HEK293T (cell line): Measurements from ENCODE around the gene RNF217.

Source experiments
- CTCF ChIA-PET: fragments of 350-600 bp; formaldehyde crosslinking; extraction: SDS; loops from one replicate; lab custom pipeline; 2021; ENCODE audit warnings: antibody characterized with exemption, inconsistent platforms; lab: Yijun Ruan, JAX
- POLR2A ChIA-PET: fragments of 350-600 bp; formaldehyde crosslinking; extraction: SDS; loops from one replicate; lab custom pipeline; 2020; ENCODE audit warnings: antibody characterized with exemption, inconsistent platforms; lab: Yijun Ruan, JAX
- DNase-seq: peaks from one replicate; pipeline ENCODE4 v3.0.0; 2012; ENCODE audit warnings: mixed read lengths; ENCODE audit errors: extremely low spot score
- ARNT ChIP-seq: fragments of 450-650 bp; IDR thresholded peaks from 2 replicates; pipeline ENCODE4 v1.6.1; 2017; ENCODE audit warnings: mild to moderate bottlenecking
- BHLHE40 ChIP-seq: fragments of 450-650 bp; IDR thresholded peaks from 2 replicates; pipeline ENCODE4 v1.6.1; 2016; ENCODE audit warnings: mild to moderate bottlenecking, moderate library complexity, borderline replicate concordance
- CTBP1 ChIP-seq: fragments of 450-650 bp; IDR thresholded peaks from 2 replicates; pipeline ENCODE4 v1.6.1; 2016; ENCODE audit warnings: borderline replicate concordance
- ELF4 ChIP-seq: fragments of 450-650 bp; IDR thresholded peaks from 2 replicates; pipeline ENCODE4 v1.6.1; 2017; ENCODE audit warnings: antibody characterized with exemption
- FOXA1 ChIP-seq: fragments of 450-650 bp; IDR thresholded peaks from 2 replicates; pipeline ENCODE4 v1.6.1; 2016; ENCODE audit warnings: mild to moderate bottlenecking
- FOXK2 ChIP-seq: fragments of 450-650 bp; IDR thresholded peaks from 2 replicates; pipeline ENCODE4 v1.6.1; 2016; ENCODE audit warnings: mild to moderate bottlenecking
- FOXM1 ChIP-seq: fragments of 450-650 bp; IDR thresholded peaks from 2 replicates; pipeline ENCODE4 v1.6.1; 2017; ENCODE audit warnings: mild to moderate bottlenecking, borderline replicate concordance
- HDGF ChIP-seq: fragments of 450-650 bp; IDR thresholded peaks from 2 replicates; pipeline ENCODE4 v1.6.1; 2017; ENCODE audit warnings: antibody characterized with exemption, borderline replicate concordance
- L3MBTL2 ChIP-seq: fragments of 450-650 bp; conservative IDR thresholded peaks from 2 replicates; pipeline ENCODE4 v1.6.1; 2016; ENCODE audit warnings: mild to moderate bottlenecking
- LEF1 ChIP-seq: fragments of 450-650 bp; IDR thresholded peaks from 2 replicates; pipeline ENCODE4 v1.6.1; 2017; ENCODE audit warnings: mild to moderate bottlenecking, borderline replicate concordance
- NFRKB ChIP-seq: fragments of 450-650 bp; IDR thresholded peaks from 2 replicates; pipeline ENCODE4 v1.6.1; 2016; ENCODE audit warnings: mild to moderate bottlenecking, moderate library complexity
- SP1 ChIP-seq: fragments of 450-650 bp; IDR thresholded peaks from 2 replicates; pipeline ENCODE4 v1.6.1; 2017
- SUZ12 ChIP-seq: fragments of 450-650 bp; IDR thresholded peaks from 2 replicates; pipeline ENCODE4 v1.6.1; 2016; ENCODE audit warnings: mild to moderate bottlenecking
- TARDBP ChIP-seq: fragments of 450-650 bp; IDR thresholded peaks from 2 replicates; pipeline ENCODE4 v1.6.1; 2016
- ZNF384 ChIP-seq: fragments of 450-650 bp; IDR thresholded peaks from 2 replicates; pipeline ENCODE4 v1.6.1; 2016
- TF ChIP-seq, protein P1 (sequence below): fragments of 450-650 bp; IDR thresholded peaks from 2 replicates; pipeline ENCODE4 v1.6.1; 2016

RNF217 gene

DNA sequence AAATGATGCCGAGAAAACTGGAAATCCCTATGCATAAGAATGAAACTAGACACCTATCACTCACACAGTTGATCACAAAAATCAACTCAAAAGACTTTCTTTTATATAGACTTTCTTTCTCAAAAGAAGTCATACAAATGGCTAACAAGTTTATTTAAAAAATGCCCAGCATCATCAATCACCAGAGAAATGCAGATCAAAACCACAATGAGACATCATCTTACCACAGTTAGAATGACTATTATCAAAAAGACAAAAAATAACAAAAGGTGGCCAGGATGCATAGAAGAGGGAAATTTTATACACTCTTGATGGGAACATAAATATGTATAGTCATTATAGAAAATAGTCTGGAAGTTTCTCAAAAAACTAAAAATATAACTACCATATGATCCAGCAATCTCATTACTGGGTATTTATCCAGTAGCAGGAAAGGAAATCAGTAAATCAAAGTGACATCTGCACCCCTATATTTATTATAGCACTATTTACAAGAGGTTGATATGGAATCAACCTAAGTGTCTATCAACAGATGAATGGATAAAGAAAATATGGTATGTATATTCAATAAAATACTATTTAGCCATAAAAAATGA, 3.4 kb upstream of the RNF217 start:
- TF ChIP-seq, protein P1, sequence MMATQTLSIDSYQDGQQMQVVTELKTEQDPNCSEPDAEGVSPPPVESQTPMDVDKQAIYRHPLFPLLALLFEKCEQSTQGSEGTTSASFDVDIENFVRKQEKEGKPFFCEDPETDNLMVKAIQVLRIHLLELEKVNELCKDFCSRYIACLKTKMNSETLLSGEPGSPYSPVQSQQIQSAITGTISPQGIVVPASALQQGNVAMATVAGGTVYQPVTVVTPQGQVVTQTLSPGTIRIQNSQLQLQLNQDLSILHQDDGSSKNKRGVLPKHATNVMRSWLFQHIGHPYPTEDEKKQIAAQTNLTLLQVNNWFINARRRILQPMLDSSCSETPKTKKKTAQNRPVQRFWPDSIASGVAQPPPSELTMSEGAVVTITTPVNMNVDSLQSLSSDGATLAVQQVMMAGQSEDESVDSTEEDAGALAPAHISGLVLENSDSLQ: no peak
- no peak for TF ChIP-seq SUZ12
- no peak for TF ChIP-seq TARDBP
- no peak for TF ChIP-seq ZNF384
- no peak for TF ChIP-seq L3MBTL2
- TF ChIP-seq SP1: no peak
- TF ChIP-seq CTBP1: no peak
- TF ChIP-seq HDGF: no peak
- TF ChIP-seq FOXK2: no peak
- TF ChIP-seq ARNT: no peak
- no peak for TF ChIP-seq FOXM1
- no peak for TF ChIP-seq LEF1
- no peak for TF ChIP-seq ELF4
- no peak for TF ChIP-seq NFRKB
- TF ChIP-seq BHLHE40: no peak
- no peak for TF ChIP-seq FOXA1

DNA sequence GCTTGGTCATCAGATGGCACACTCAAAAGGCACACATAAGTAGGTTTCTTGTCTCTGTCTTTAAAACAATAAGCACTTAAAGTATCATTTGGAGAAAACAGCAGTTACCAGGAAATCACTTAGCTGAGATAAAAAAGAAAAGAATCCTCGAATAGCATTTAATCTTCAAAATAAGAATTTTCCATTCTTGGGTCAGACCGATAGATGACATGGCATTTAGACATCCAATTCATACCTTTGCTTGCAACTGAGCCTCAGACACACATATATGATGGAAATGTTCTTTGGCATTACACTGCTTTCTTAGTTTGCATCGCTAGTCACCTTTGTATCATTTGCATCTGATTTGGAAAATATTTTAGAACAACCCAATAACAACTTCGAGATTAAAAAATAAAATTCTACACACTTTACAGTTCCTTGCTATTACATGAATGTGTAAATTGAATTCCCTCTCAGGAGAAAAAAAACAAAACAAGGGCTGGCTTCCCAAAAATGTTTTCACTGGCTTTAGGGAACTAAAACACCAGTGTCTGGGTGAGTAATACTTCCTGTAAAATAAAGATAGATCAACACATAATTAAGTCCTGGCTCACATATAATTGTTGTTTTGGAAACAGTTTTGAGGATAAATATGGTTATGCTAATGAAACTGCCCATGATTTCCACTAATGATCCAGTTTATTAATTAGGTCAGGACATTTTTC, 1.3 kb upstream of the RNF217 start:
- no peak for DNase-seq
- ChIA-PET CTCF (interaction anchor here (0.8 to 1.0 kb wide), 2 partner anchors 90 to 152 kb away, joined by 3 read pairs; no protein-coding TSS in a partner anchor), POLR2A (interaction anchor here (0.6 to 1.0 kb wide), 5 partner anchors 9 to 108 kb away, joined by 3 to 5 read pairs (median 4); no protein-coding TSS in a partner anchor)
- no peak for TF ChIP-seq SUZ12
- TF ChIP-seq, protein P1: no peak
- no peak for TF ChIP-seq SP1
- no peak for TF ChIP-seq TARDBP
- TF ChIP-seq NFRKB: no peak
- no peak for TF ChIP-seq ELF4
- TF ChIP-seq FOXM1: no peak
- no peak for TF ChIP-seq ZNF384
- no peak for TF ChIP-seq HDGF
- no peak for TF ChIP-seq CTBP1
- no peak for TF ChIP-seq LEF1
- TF ChIP-seq FOXK2: no peak
- TF ChIP-seq BHLHE40: no peak
- TF ChIP-seq FOXA1: no peak
- no peak for TF ChIP-seq ARNT
- TF ChIP-seq L3MBTL2: no peak

More for the DNA sequence above, 3.4 kb upstream of the RNF217 start:
- POLR2A ChIA-PET: no interaction called here
- DNase-seq: no peak
- CTCF ChIA-PET: no interaction called here

DNA sequence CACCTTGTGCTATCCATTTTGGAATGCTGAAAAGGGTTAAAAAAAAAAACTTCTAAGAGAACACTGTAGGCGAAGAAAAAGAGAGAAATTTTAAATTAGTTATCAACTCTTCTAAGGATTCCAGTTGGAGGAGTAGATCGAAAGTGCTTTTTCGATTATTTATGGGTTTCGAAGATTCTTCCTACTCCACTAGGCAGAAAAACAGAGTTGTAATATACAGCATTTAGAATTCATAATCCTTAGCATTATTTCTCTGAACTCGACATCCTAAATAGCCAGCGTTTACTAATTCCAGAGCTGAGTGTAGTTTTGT, 817 bp upstream of the RNF217 start:
- ChIA-PET CTCF (interaction anchor here (0.8 kb wide), 2 partner anchors 14 to 91 kb away, joined by 3 read pairs; no protein-coding TSS in a partner anchor), POLR2A (interaction anchor here (0.6 to 1.1 kb wide), 6 partner anchors 10 to 138 kb away, joined by 3 to 5 read pairs (median 4); no protein-coding TSS in a partner anchor)
- no peak for TF ChIP-seq SP1
- no peak for TF ChIP-seq SUZ12
- TF ChIP-seq, protein P1: no peak
- 0 out of 2 replicates have a peak, but pooled peaks have one; percentile 21 for TF ChIP-seq L3MBTL2
- DNase-seq: no peak

DNA sequence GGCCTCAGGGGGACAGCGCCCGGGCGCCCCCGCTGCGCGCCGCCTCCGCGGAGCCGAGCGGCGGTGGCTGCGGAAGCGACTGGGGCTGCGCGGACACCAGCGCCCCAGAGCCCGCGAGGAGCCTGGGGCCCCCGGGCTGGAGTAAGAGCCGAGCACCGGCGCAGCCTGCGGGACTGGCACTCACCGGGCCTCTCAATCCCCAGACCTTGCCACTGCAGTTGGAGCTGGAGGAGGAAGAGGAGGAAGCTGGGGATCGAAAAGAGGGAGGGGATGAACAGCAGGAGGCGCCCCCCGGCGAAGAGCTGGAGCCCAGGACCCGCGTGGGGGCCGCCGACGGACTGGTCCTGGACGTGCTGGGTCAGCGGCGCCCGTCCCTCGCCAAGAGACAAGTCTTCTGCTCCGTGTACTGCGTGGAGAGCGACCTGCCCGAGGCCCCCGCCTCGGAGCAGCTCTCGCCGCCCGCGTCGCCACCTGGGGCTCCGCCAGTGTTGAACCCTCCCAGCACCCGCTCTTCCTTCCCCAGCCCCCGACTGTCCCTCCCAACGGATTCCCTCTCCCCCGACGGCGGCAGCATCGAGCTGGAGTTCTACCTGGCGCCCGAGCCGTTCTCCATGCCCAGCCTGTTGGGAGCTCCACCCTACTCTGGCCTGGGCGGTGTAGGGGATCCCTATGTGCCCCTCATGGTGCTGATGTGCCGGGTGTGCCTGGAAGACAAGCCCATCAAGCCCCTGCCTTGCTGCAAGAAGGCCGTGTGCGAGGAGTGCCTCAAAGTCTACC, 590 bp downstream of the RNF217 start:
- ChIA-PET POLR2A (interaction anchor here (0.7 to 2.1 kb wide), 16 partner anchors 11 to 151 kb away, joined by 3 to 10 read pairs (median 4); no protein-coding TSS in a partner anchor), CTCF (interaction anchor here (0.7 to 1.1 kb wide), 2 partner anchors 25 to 35 kb away, joined by 3 to 4 read pairs; no protein-coding TSS in a partner anchor)
- peak; percentile 53 for DNase-seq
- TF ChIP-seq FOXM1 (no peak), ELF4 (no peak), L3MBTL2 (no peak), ZNF384 (no peak), LEF1 (no peak), BHLHE40 (no peak), FOXK2 (no peak), HDGF (no peak), TARDBP (no peak), SUZ12 (no peak), NFRKB (no peak)

DNA sequence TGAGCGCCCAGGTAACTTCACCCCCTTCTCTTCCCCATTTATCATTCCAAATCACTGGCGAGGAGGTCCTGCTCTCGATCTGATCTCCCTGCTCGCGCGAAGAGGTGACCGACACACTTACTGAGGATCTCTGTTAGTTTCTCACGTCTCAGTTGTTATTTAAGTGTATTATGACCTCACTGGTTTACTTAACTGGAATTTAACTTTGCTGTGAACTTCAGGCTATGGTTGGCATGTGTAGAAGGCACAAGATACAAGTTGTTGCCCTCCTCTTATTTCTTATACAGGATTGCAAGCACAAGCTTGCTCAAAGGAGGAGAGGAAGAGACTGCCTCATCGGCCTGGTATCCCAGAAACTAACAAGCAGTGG, 1.2 kb downstream of the RNF217 start:
- TF ChIP-seq NFRKB (no peak), ARNT (no peak), BHLHE40 (no peak), FOXA1 (no peak), SUZ12 (no peak), ELF4 (no peak), FOXK2 (no peak), CTBP1 (no peak), LEF1 (no peak), ZNF384 (no peak), FOXM1 (no peak), SP1 (no peak), TARDBP (no peak), L3MBTL2 (no peak), HDGF (no peak)
- TF ChIP-seq, protein P1: no peak
- CTCF ChIA-PET: interaction anchor here (0.6 to 1.1 kb wide), 2 partner anchors 25 to 87 kb away, joined by 4 to 5 read pairs; no protein-coding TSS in a partner anchor
- POLR2A ChIA-PET: interaction anchor here (0.7 to 2.1 kb wide), 13 partner anchors 11 to 151 kb away, joined by 3 to 10 read pairs (median 4); no protein-coding TSS in a partner anchor
- DNase-seq: peak; percentile 28
